Endothelial cell of umbilical vein (primary cell): Measurements from ENCODE around the gene NOXA1. TPM values are rescaled to one million over a fixed set of nuclear protein-coding genes. Genes with fewer than 3 reads are reported as not detected.
A peak's percentile ranks its signal among the peaks of the same experiment; 100 is the strongest.

Source experiments
- BruUV-seq: library from RNA; stranded (reverse); fragments of 400-500 nt; replicated peaks from 2 replicates; lab custom pipeline; 2021; lab: Mats Ljungman, UMichigan
- CTCF ChIA-PET: fragments of 300-600, 350-600 bp; sonication (Branson Sonifier 250); formaldehyde crosslinking; loops from one replicate; lab custom pipeline; 2021; ENCODE audit warnings: antibody characterized with exemption, inconsistent platforms; lab: Charles Lee
- POLR2A ChIA-PET: fragments of 300-600, 350-600 bp; sonication (Branson Sonifier 250); formaldehyde crosslinking; loops from one replicate; lab custom pipeline; 2021; ENCODE audit warnings: antibody characterized with exemption, inconsistent platforms; lab: Charles Lee
- DNase-seq: peaks from one replicate; pipeline ENCODE4 v3.0.0-alpha.2; 2011; ENCODE audit warnings: low read depth, low spot score
- FAIRE-seq: peaks from 2 replicates; lab custom pipeline; 2011; peaks lifted over from hg19 to GRCh38; lab: Jason Lieb, UNC
- H2AFZ ChIP-seq: 2 replicates; pipeline ENCODE4 v1.6.0; 2012; ENCODE audit warnings: low read depth, low read length, control low read depth, inconsistent platforms
- H3K27ac ChIP-seq: 2 replicates; pipeline ENCODE4 v1.5.1; 2011; ENCODE audit warnings: low read depth, mild to moderate bottlenecking, control low read depth, low read length, moderate library complexity; ENCODE audit not compliant: insufficient read depth
- H3K27me3 ChIP-seq, 2 experiments: 2 replicates each; pipeline versions ENCODE4 v1.6.0 to v1.6.1; 2011; ENCODE audit warnings: low read length in 2 of 2, mixed read lengths in 1 of 2; ENCODE audit not compliant: control insufficient read depth in 2 of 2, insufficient read depth in 2 of 2
- H3K36me3 ChIP-seq, 2 experiments: 2 replicates in 1 of 2; 3 replicates in 1 of 2; pipeline ENCODE4 v1.5.1; 2011; ENCODE audit warnings: low read length in 2 of 2, mild to moderate bottlenecking in 1 of 2, moderate library complexity in 1 of 2; ENCODE audit not compliant: control insufficient read depth in 2 of 2, insufficient read depth in 2 of 2; ENCODE audit errors: extremely low read depth in 1 of 2
- H3K4me1 ChIP-seq: 3 replicates; pipeline ENCODE4 v1.5.1; 2011; ENCODE audit warnings: mild to moderate bottlenecking, low read length; ENCODE audit not compliant: control insufficient read depth, insufficient read depth; ENCODE audit errors: extremely low read depth
- H3K4me2 ChIP-seq: 2 replicates; pipeline ENCODE4 v1.6.1; 2011; ENCODE audit warnings: low read length, control low read depth, mixed read lengths; ENCODE audit not compliant: insufficient read depth
- H3K4me3 ChIP-seq, 3 experiments: fragments of 200-600 bp in 1 of 3; sonication (generic), shearing (Covaris generic) in 1 of 3; replicated peaks in 1 of 3; 2 replicates each; pipeline ENCODE4 v1.5.1; 2011 to 2016; ENCODE audit warnings: control low read depth in 3 of 3, low read length in 3 of 3, mild to moderate bottlenecking in 2 of 3, inconsistent platforms in 1 of 3, low read depth in 1 of 3, moderate library complexity in 1 of 3; ENCODE audit not compliant: insufficient read depth in 1 of 3
- H3K79me2 ChIP-seq: 2 replicates; pipeline ENCODE4 v1.6.0; 2012; ENCODE audit warnings: low read length, inconsistent platforms; ENCODE audit not compliant: control insufficient read depth, insufficient read depth
- H3K9ac ChIP-seq: replicated peaks from 2 replicates; pipeline ENCODE3; 2011; ENCODE audit warnings: low read length, control low read depth; ENCODE audit not compliant: insufficient read depth; ENCODE audit errors: extremely low read depth
- H3K9me1 ChIP-seq: replicated peaks from 3 replicates; pipeline ENCODE4 v1.6.0; 2011; ENCODE audit warnings: mild to moderate bottlenecking, low read length; ENCODE audit not compliant: control insufficient read depth, insufficient read depth; ENCODE audit errors: extremely low read depth
- H3K9me3 ChIP-seq: replicated peaks from 2 replicates; pipeline ENCODE4 v1.5.1; 2012; ENCODE audit warnings: low read length, inconsistent platforms; ENCODE audit not compliant: control insufficient read depth, insufficient read depth
- H4K20me1 ChIP-seq: replicated peaks from 2 replicates; pipeline ENCODE3; 2011; ENCODE audit warnings: mild to moderate bottlenecking, low read length; ENCODE audit not compliant: control insufficient read depth, insufficient read depth; ENCODE audit errors: extremely low read depth
- FOS ChIP-seq: IDR thresholded peaks from 2 replicates; pipeline ENCODE4 v1.6.1; 2011; ENCODE audit warnings: mild to moderate bottlenecking, low read length, moderate library complexity, borderline replicate concordance; ENCODE audit not compliant: insufficient read depth
- POLR2A ChIP-seq: IDR thresholded peaks from 2 replicates; pipeline ENCODE4 v1.6.1; 2012; ENCODE audit warnings: low read depth, mild to moderate bottlenecking, control low read depth, low read length
- POLR2AphosphoS5 ChIP-seq: IDR thresholded peaks from 2 replicates; pipeline ENCODE4 v1.6.1; 2012; ENCODE audit warnings: low read depth, mild to moderate bottlenecking, control low read depth, low read length, moderate library complexity; ENCODE audit not compliant: insufficient read depth
- dilution Hi-C: fragments of 300-500 bp; cut with MboI; formaldehyde crosslinking; loops from one replicate; pipeline ENCODE4 v1.15.0; 2019; ENCODE audit warnings: low sequenced_read_pairs; ENCODE audit not compliant: extremely low pct_ligation_motif_present
- intact Hi-C: fragments of 100-400 bp; cut with micrococcal nuclease; formaldehyde crosslinking; loops from one replicate; pipeline ENCODE4 v1.10.0; 2022
- polyA plus RNA-seq, 4 experiments: library from polyadenylated mRNA; depleted of rRNA in 3 of 4; stranded (reverse) in 3 of 4; unstranded in 1 of 4; fragments of >200 nt; gene quantifications; 2 replicates each; pipeline versions ENCODE4 v1.2.1 to v1.2.3, GENCODE V29; 2011 to 2012; ENCODE audit warnings: missing spikeins in 1 of 4
- total RNA-seq: library from RNA; stranded (reverse); gene quantifications from 2 replicates; pipeline ENCODE4 v1.2.3, GENCODE V29; 2021
- TF ChIP-seq, protein P1 (sequence below), 2 donors: IDR thresholded peaks; 1 replicate in 1 of 2; 2 replicates in 1 of 2; pipeline ENCODE4 v1.5.1; 2011; ENCODE audit warnings: low read length in 2 of 2, mild to moderate bottlenecking in 2 of 2, moderate library complexity in 2 of 2, control low read depth in 1 of 2, inconsistent platforms in 1 of 2, low read depth in 1 of 2; ENCODE audit not compliant: insufficient read depth in 1 of 2; ENCODE audit errors: extremely low read depth in 1 of 2

The NOXA1 gene
- total and polyA plus RNA-seq, 2 donors (not counting 3 experiments of a cell fraction or from before 2014, with no cell fraction given), result 0.40 to 0.91 TPM

DNA sequence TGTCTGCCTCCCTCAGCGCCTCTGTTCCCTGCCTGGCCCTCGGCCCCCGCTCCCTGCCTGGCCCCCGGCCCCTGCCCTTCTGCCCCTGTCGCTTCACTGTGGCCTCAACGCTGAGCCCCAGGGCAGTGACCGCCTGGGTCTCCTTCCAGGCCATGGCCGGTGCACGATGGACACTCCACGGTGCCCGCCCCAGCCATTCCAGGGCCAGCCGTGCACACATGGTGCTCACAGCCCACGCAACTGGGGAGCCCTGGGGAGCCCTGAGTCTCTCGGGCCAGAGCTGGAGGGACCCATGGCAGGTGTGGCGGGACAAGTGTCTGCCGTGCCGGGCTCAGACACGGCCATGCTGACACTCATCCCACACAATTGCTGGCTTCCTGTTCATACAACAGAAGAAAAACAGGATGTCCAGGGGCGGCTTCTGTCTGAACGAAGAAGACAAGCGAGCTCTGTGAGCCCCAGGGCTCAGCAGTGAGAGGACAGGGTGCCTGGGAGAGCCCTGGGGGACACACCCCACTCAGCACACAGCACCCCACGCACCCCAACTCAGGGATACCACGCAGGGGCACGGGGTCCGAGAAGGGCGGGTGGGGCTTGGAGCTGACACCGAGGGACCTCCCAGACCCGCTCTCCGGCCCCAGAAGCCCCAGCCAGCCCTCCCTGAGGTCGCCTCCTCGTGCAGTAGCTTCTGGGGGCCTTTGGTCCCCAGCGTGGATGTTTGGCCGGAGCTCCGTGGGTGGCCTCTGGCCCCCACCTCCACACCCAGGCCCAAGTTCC is 35.9 kb upstream of the NOXA1 start:
- Histone ChIP-seq H3K36me3 (peaks cover 0 to under 1% of the 10 kb centered on the region in 2 experiments), H3K27ac (peak overlapping the region; percentile 81), H3K4me1 (peaks cover 13% of the 10 kb centered on the region), H3K27me3 (no peaks in the 10 kb centered on the region), H3K4me2 (peak overlapping the region; percentile 5), H3K9me3 (no peaks in the 10 kb centered on the region), H3K9ac (peak overlapping the region; percentile 49), H2AFZ (peak overlapping the region; percentile 74), H4K20me1 (no peaks in the 10 kb centered on the region), H3K79me2 (no peaks in the 10 kb centered on the region), H3K4me3 (no peak overlapping the region), H3K9me1 (no peaks in the 10 kb centered on the region)
- no TSS peak for BruUV-seq
- DNase-seq, result peak; percentile 80
- peak; percentile 88 for FAIRE-seq
- TF ChIP-seq POLR2AphosphoS5, result peak; percentile 72
- TF ChIP-seq FOS, result no peak
- TF ChIP-seq, protein P1, sequence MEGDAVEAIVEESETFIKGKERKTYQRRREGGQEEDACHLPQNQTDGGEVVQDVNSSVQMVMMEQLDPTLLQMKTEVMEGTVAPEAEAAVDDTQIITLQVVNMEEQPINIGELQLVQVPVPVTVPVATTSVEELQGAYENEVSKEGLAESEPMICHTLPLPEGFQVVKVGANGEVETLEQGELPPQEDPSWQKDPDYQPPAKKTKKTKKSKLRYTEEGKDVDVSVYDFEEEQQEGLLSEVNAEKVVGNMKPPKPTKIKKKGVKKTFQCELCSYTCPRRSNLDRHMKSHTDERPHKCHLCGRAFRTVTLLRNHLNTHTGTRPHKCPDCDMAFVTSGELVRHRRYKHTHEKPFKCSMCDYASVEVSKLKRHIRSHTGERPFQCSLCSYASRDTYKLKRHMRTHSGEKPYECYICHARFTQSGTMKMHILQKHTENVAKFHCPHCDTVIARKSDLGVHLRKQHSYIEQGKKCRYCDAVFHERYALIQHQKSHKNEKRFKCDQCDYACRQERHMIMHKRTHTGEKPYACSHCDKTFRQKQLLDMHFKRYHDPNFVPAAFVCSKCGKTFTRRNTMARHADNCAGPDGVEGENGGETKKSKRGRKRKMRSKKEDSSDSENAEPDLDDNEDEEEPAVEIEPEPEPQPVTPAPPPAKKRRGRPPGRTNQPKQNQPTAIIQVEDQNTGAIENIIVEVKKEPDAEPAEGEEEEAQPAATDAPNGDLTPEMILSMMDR (IDR thresholded peaks at IDR 0.05; ENCODE audit: extremely low read depth in 1 of 2, insufficient read depth in 1 of 2, low read depth in 1 of 2, low read length in 2 of 2), result no peak
- TF ChIP-seq POLR2A, result no peak
- dilution Hi-C loops (no loop called here), intact Hi-C loops (loop anchor here (5.0 kb wide), 1 partner anchor 35 kb away; no protein-coding TSS in a partner anchor)
- POLR2A ChIA-PET, result interaction anchor here (1.1 kb wide), 1 partner anchor 85 kb away, joined by 4 read pairs; the partner anchor contains the start of gene NRARP
- CTCF ChIA-PET, result interaction anchor here (0.8 to 1.9 kb wide), 5 partner anchors 9 to 91 kb away, joined by 3 to 9 read pairs (median 3); partner anchors contain the start of gene NRARP
